ENCODE data around the gene GTF2A1. TPM values are rescaled to one million over a fixed set of nuclear protein-coding genes. Genes with fewer than 3 reads are reported as not detected.

Gene GTF2A1
- total RNA-seq, 1 experiment from 2014 or later: 24.4 TPM

- peak overlapping the region; percentile 100 for H3K4me2 ChIP-seq (ENCODE audit: low read length)
- BruUV-seq (replicated peaks): no TSS peak
- ATAC-seq (peak; percentile 25), DNase-seq (peak; percentile 15)
- H3K36me3 ChIP-seq (ENCODE audit: low read depth, low read length): no peaks in the 10 kb centered on the region
- H3K9me3 ChIP-seq (ENCODE audit: low read length): no peaks in the 10 kb centered on the region
- no peaks in the 10 kb centered on the region for H3K27me3 ChIP-seq (ENCODE audit: low read length)
- peak overlapping the region; percentile 87 for H3K9ac ChIP-seq (ENCODE audit: low read length)
- H3K79me2 ChIP-seq (ENCODE audit: low read length): no peaks in the 10 kb centered on the region
- intact Hi-C loops (cut with micrococcal nuclease): loop anchor here (1.0 to 5.0 kb wide), 4 partner anchors 49 to 215 kb away; no protein-coding TSS in a partner anchor
- no peaks in the 10 kb centered on the region for H4K20me1 ChIP-seq (ENCODE audit: low read length)
- ChIA-PET POLR2A (ENCODE audit: unreplicated experiment) (interaction anchor here (0.6 kb wide), 1 partner anchor 49 kb away, joined by 9 read pairs; no protein-coding TSS in a partner anchor), CTCF (interaction anchor here (0.6 to 1.0 kb wide), 5 partner anchors 32 to 182 kb away, joined by 3 to 9 read pairs (median 4); no protein-coding TSS in a partner anchor)
- peak overlapping the region; percentile 97 for H2AFZ ChIP-seq (ENCODE audit: low read length)
- peaks cover 14% of the 10 kb centered on the region for H3K4me1 ChIP-seq (ENCODE audit: insufficient read depth, low read length)
- H3K4me3 ChIP-seq (ENCODE audit: low read length): peak overlapping the region; percentile 92
- no peaks in the 10 kb centered on the region for H3F3A ChIP-seq (ENCODE audit: low read length, unreplicated experiment)
- H3K27ac ChIP-seq (ENCODE audit: low read length): no peak overlapping the region
- TF ChIP-seq CTCF (conservative IDR thresholded peaks at IDR 0.05; ENCODE audit: low read depth, low read length): no peak
- TF ChIP-seq EZH2phosphoT487 (IDR thresholded peaks at IDR 0.05; ENCODE audit: borderline replicate concordance, low read length): no peak
- no peak for TF ChIP-seq EZH2 (IDR thresholded peaks at IDR 0.05; ENCODE audit: low read length, unreplicated experiment)
- H3K9me2 ChIP-seq (replicated peaks; ENCODE audit: low read length): no peaks in the 10 kb centered on the region
Measured at GRCh38 chr14:81169711-81170103, 51.1 kb downstream of the GTF2A1 start.

DNA sequence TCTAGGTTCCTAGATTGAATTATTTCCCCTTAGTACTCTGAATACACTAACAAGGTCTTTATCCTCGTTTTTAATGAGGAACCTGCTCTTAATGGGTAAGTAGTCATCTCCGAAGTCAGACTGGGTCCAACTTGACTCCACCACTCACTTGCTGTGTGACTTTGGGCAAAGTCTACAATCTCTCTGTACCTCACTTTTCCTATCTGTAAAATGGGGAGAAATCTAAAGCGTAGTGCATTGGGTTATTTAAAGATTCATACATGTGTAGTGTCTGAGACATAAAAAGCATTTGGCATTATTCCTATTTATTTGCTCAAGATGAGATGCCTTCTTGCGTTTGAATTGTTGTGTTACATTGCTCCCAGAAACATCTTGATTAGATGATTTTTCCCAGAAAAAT is 51.5 kb downstream of the GTF2A1 start:
- no peaks in the 10 kb centered on the region for H4K20me1 ChIP-seq (ENCODE audit: low read length)
- DNase-seq (no peak), ATAC-seq (no peak)
- ChIA-PET POLR2A (ENCODE audit: unreplicated experiment) (no interaction called here), CTCF (no interaction called here)
- peak overlapping the region; percentile 92 for H3K4me3 ChIP-seq (ENCODE audit: low read length)
- H3K9me2 ChIP-seq (replicated peaks; ENCODE audit: low read length): no peaks in the 10 kb centered on the region
- no peaks in the 10 kb centered on the region for H3K36me3 ChIP-seq (ENCODE audit: low read depth, low read length)
- H3K27me3 ChIP-seq (ENCODE audit: low read length): no peaks in the 10 kb centered on the region
- peak overlapping the region; percentile 87 for H3K9ac ChIP-seq (ENCODE audit: low read length)
- peak overlapping the region; percentile 97 for H2AFZ ChIP-seq (ENCODE audit: low read length)
- no peaks in the 10 kb centered on the region for H3F3A ChIP-seq (ENCODE audit: low read length, unreplicated experiment)
- no peak overlapping the region for H3K27ac ChIP-seq (ENCODE audit: low read length)
- BruUV-seq (replicated peaks): no TSS peak
- H3K4me2 ChIP-seq (ENCODE audit: low read length): peak overlapping the region; percentile 100
- H3K79me2 ChIP-seq (ENCODE audit: low read length): no peaks in the 10 kb centered on the region
- H3K9me3 ChIP-seq (ENCODE audit: low read length): no peaks in the 10 kb centered on the region
- intact Hi-C loops (cut with micrococcal nuclease): no loop called here
- H3K4me1 ChIP-seq (ENCODE audit: insufficient read depth, low read length): peaks cover 14% of the 10 kb centered on the region
- TF ChIP-seq EZH2phosphoT487 (IDR thresholded peaks at IDR 0.05; ENCODE audit: borderline replicate concordance, low read length): no peak

DNA sequence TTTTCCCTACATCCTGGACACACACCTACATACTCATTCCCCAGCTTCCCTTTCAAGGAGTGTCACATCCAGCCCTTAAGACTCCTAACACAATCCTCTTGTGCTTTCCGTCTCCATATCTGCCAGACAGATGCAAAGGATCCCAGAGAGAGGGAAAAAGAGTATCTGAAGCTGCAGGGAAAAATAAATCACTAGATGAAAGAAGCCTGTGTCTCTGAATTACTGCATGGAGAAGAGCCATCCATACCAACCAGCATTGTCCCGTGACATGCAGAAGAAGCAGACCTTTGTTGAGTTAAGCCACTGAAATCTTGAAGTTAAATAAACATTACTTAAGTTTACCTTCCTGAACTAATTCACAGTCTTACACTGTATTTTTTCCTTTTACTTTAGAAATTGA is 54.6 kb downstream of the GTF2A1 start:
- no peaks in the 10 kb centered on the region for H3K27me3 ChIP-seq (ENCODE audit: low read length)
- H4K20me1 ChIP-seq (ENCODE audit: low read length): no peaks in the 10 kb centered on the region
- no peak overlapping the region for H3K4me3 ChIP-seq (ENCODE audit: low read length)
- no peak overlapping the region for H3K4me2 ChIP-seq (ENCODE audit: low read length)
- BruUV-seq (replicated peaks): no TSS peak
- TF ChIP-seq CTCF (conservative IDR thresholded peaks at IDR 0.05; ENCODE audit: low read depth, low read length) (no peak), EZH2 (IDR thresholded peaks at IDR 0.05; ENCODE audit: low read length, unreplicated experiment) (no peak), EZH2phosphoT487 (IDR thresholded peaks at IDR 0.05; ENCODE audit: borderline replicate concordance, low read length) (no peak)
- H3K9ac ChIP-seq (ENCODE audit: low read length): no peak overlapping the region
- intact Hi-C loops (cut with micrococcal nuclease): no loop called here
- DNase-seq (no peak), ATAC-seq (no peak)
- H3K9me2 ChIP-seq (replicated peaks; ENCODE audit: low read length): no peaks in the 10 kb centered on the region
- H3F3A ChIP-seq (ENCODE audit: low read length, unreplicated experiment): no peaks in the 10 kb centered on the region
- no peaks in the 10 kb centered on the region for H3K9me3 ChIP-seq (ENCODE audit: low read length)
- no peak overlapping the region for H2AFZ ChIP-seq (ENCODE audit: low read length)
- CTCF ChIA-PET: no interaction called here
- H3K27ac ChIP-seq (ENCODE audit: low read length): no peak overlapping the region
- H3K79me2 ChIP-seq (ENCODE audit: low read length): no peaks in the 10 kb centered on the region
- peaks cover 14% of the 10 kb centered on the region for H3K4me1 ChIP-seq (ENCODE audit: insufficient read depth, low read length)
- POLR2A ChIA-PET (ENCODE audit: unreplicated experiment): no interaction called here
- H3K36me3 ChIP-seq (ENCODE audit: low read depth, low read length): no peaks in the 10 kb centered on the region
